ENCODE data around the gene MYO5B.
"Not testable (repeated sequence)": the region's sequence is repeated elsewhere in the genome, so short reads cannot be mapped to it uniquely, and the experiment has no call there.

MYO5B gene

DNA sequence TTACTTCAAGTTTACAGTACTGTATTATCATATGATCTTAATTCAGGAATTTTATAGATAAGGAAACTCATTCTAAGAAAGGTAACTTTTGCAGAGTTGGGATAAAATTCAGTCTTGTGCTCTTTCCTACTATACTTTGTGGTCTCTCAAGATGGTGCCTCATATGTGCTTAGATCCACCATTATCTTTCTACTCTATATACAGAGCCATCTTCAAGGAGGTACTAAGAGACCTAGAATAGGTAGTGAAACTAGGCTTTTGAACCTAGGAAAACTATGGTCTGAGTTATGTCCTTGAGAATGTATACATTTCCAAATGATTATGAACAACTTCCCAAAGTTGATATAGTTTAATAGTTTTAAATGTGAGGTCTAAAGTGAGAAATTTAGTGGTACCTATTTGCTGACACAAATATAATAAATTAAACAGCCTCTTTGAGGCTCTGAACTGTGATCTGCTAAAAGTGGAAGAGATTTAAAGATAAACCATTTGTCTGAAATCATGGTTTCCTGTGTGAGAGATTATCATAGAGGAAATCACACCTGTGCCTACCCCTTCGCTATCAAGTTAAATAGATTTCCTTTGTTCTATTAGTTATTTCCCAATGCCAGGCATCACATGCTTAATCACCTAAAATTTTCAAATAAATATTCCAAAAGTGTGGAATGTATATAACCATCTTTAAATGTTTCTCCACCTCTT lies 408.8 kb downstream of the MYO5B start:
- no peak overlapping the region for H3K27ac ChIP-seq
- TF ChIP-seq, protein P1, sequence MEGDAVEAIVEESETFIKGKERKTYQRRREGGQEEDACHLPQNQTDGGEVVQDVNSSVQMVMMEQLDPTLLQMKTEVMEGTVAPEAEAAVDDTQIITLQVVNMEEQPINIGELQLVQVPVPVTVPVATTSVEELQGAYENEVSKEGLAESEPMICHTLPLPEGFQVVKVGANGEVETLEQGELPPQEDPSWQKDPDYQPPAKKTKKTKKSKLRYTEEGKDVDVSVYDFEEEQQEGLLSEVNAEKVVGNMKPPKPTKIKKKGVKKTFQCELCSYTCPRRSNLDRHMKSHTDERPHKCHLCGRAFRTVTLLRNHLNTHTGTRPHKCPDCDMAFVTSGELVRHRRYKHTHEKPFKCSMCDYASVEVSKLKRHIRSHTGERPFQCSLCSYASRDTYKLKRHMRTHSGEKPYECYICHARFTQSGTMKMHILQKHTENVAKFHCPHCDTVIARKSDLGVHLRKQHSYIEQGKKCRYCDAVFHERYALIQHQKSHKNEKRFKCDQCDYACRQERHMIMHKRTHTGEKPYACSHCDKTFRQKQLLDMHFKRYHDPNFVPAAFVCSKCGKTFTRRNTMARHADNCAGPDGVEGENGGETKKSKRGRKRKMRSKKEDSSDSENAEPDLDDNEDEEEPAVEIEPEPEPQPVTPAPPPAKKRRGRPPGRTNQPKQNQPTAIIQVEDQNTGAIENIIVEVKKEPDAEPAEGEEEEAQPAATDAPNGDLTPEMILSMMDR (conservative IDR thresholded peaks at IDR 0.05), result no peak

DNA sequence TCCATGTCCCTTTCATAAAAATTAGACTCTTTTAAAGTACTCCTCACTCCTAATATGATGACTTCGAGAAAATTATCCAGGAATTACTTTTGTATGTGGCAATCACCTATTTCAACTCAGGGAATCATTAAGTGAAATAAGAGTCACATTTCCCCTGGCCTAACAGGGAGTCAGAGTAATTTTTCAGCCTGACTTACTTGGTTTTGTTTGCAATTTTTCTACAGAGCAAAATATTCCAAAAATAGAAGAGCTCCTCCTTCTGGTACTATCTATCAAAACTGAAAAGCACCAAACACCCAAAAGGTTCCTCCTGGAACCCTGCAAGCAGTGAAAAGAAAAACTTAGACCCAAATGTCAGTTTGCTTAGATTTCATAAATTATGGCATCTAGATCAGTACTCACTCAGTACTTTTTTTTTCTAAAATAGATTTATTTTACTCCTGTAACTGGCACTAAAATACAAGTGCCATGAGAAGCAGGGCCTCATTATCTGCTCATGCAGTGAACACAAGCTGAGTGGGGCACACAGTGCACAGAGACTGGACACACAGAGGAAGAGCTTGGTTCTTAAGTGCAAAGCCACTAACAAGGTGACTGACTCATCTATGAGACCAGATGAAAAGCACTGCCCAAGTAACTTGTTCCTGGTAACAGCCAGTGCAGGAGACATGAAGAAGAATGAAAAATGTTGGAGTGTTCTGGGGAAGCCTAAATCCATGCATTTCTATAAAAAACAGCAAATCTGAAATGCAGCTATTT lies 410.3 kb downstream of the MYO5B start:
- TF ChIP-seq, protein P1 (conservative IDR thresholded peaks at IDR 0.05), result peak; percentile 53
- no peak overlapping the region for H3K27ac ChIP-seq

DNA sequence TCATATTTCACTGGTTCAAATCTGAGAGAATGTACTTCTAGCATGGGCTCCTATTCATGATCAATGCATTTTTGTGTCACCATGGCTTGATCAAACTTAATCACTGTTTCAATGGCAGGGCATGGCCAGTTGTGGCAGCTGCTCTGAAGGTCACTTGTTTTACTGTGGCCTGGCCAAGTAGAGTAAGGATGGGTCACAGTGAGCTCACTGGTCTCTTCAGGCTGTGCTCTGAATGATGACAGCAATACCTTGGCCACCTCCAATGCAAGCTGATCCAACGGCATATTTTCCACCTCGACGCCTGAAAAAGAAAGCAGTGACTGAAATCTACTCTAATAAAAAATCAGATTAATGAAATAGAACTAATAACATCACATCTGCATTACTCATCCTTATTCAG lies 411.3 kb downstream of the MYO5B start:
- H3K27ac ChIP-seq, result not testable (repeated sequence)

DNA sequence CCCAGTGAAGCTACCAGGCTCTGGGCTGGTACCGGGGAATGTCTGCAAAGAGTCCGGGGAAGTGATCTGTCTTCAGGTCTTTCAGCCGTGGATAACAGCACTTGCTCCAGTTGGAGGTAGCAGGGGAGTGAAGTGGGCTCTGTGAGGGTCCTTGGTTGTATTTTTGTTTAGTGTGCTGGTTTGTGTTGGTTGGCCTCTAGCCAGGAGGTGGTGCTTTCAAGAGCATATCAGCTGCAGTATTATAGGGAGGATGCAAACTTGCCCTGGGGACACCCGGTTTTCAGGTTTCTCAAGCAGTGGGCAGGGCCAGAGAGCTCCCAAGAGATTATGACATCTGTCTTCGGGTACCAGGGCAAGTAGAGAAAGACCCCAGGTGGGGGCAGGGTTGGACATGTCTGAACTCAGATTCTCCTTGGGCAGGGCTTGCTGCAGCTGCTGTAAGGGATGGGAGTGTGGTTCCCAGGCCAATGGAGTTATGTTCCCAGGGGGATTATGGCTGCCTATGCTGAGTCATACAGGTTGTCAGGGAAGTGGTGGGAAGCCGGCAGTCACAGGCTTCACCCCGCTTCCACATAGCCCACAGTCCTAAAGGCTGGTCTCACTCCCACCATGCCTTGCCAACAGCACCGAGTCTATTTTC lies 416.0 kb downstream of the MYO5B start:
- TF ChIP-seq, protein P1 (conservative IDR thresholded peaks at IDR 0.05), result no peak
- H3K27ac ChIP-seq, result no peak overlapping the region

Measured in VCaP (cell line).